DMS53 (cell line): ENCODE measurements around the gene OR9K2.
"Not testable (repeated sequence)": the region's sequence is repeated elsewhere in the genome, so short reads cannot be mapped to it uniquely, and the experiment has no call there.

Experiments
- DNase-seq: peaks from one replicate; lab custom pipeline; 2025; lab: John Stamatoyannopoulos, UW

Gene OR9K2

GRCh38 chr12:55126106-55126505 is at the start of gene OR9K2:
Gene OR9K2 (plus strand): TSS chr12:55126406. CDS start chr12:55129835, 3,429 bp downstream.
- no peak for DNase-seq

- no peak for DNase-seq
Observed at GRCh38 chr12:55092579-55092978, 33.6 kb upstream of the OR9K2 start.

- DNase-seq, result no peak
Observed at GRCh38 chr12:55112378-55112875, 13.8 kb upstream of the OR9K2 start.

- DNase-seq, result no peak
Observed at GRCh38 chr12:55116152-55116551, 10.1 kb upstream of the OR9K2 start.

GRCh38 chr12:55132816-55133215 is 6.6 kb downstream of the OR9K2 start:
- peak; percentile 14 for DNase-seq

GRCh38 chr12:55142669-55143565 is 16.7 kb downstream of the OR9K2 start:
- peak; percentile 90 for DNase-seq

GRCh38 chr12:55143566-55143870 is 17.3 kb downstream of the OR9K2 start:
- no peak for DNase-seq

GRCh38 chr12:55167010-55167640 is 40.9 kb downstream of the OR9K2 start:
- peak; percentile 52 for DNase-seq

- DNase-seq, result no peak
Observed at GRCh38 chr12:55171445-55171844, 45.2 kb downstream of the OR9K2 start.

GRCh38 chr12:55171846-55172245 is 45.6 kb downstream of the OR9K2 start:
- not testable (repeated sequence) for DNase-seq

GRCh38 chr12:55172686-55173085 is 46.5 kb downstream of the OR9K2 start:
- DNase-seq, result no peak

- DNase-seq, result no peak
Observed at GRCh38 chr12:55173456-55173855, 47.2 kb downstream of the OR9K2 start.
